Measurements from ENCODE around the gene PRKAR1B. TPM values are rescaled to one million over a fixed set of nuclear protein-coding genes. Genes with fewer than 3 reads are reported as not detected.

Gene PRKAR1B
- total RNA-seq, 4 donors from 2014 or later = 1.2 to 12.5 (median 3.6) TPM

GRCh38 chr7:506391-506831 is 220.7 kb downstream of the PRKAR1B start:
- Histone ChIP-seq H3K36me3 (peaks cover 0 to 19% of the 10 kb centered on the region in 2 donors), H3K27ac (peak overlapping the region in 1 of 4 donors; percentile 9), H3K27me3 (no peaks in the 10 kb centered on the region), H3K4me1 (peaks cover 8 to 21% of the 10 kb centered on the region in 2 donors), H3K9me3 (no peaks in the 10 kb centered on the region), H3K4me3 (no peak overlapping the region)
- no peak for ATAC-seq
- peak in 1 of 2 donors; percentile 10 for DNase-seq
- no peak for TF ChIP-seq POLR2A (IDR thresholded peaks at IDR 0.05)
- no peak for TF ChIP-seq CTCF (IDR thresholded peaks at IDR 0.05 in 4 of 5, conservative IDR thresholded peaks at IDR 0.05 in 1 of 5)
- intact Hi-C loops (cut with DNase I; ENCODE audit: low total_unique reads) (no loop called here), in situ Hi-C loops (cut with MboI; ENCODE audit: low sequenced_read_pairs in 4 of 4) (no loop called here)

- peaks cover 0 to 30% of the 10 kb centered on the region in 2 donors for H3K36me3 ChIP-seq
- peak overlapping the region in 2 of 4 donors; percentile 54 to 56 for H3K27ac ChIP-seq
- ATAC-seq (no peak), DNase-seq (peak in 1 of 2 donors; percentile 6)
- H3K27me3 ChIP-seq = no peaks in the 10 kb centered on the region
- no peaks in the 10 kb centered on the region for H3K9me3 ChIP-seq
- no peak overlapping the region for H3K4me3 ChIP-seq
- peaks cover 8 to 21% of the 10 kb centered on the region in 2 donors for H3K4me1 ChIP-seq
- TF ChIP-seq CTCF (IDR thresholded peaks at IDR 0.05 in 4 of 5, conservative IDR thresholded peaks at IDR 0.05 in 1 of 5) (no peak), POLR2A (IDR thresholded peaks at IDR 0.05) (no peak)
- intact Hi-C loops (cut with DNase I; ENCODE audit: low total_unique reads) (no loop called here), in situ Hi-C loops (cut with MboI; ENCODE audit: low sequenced_read_pairs in 4 of 4) (no loop called here)
Observed at GRCh38 chr7:505171-505570, 221.9 kb downstream of the PRKAR1B start.

DNA sequence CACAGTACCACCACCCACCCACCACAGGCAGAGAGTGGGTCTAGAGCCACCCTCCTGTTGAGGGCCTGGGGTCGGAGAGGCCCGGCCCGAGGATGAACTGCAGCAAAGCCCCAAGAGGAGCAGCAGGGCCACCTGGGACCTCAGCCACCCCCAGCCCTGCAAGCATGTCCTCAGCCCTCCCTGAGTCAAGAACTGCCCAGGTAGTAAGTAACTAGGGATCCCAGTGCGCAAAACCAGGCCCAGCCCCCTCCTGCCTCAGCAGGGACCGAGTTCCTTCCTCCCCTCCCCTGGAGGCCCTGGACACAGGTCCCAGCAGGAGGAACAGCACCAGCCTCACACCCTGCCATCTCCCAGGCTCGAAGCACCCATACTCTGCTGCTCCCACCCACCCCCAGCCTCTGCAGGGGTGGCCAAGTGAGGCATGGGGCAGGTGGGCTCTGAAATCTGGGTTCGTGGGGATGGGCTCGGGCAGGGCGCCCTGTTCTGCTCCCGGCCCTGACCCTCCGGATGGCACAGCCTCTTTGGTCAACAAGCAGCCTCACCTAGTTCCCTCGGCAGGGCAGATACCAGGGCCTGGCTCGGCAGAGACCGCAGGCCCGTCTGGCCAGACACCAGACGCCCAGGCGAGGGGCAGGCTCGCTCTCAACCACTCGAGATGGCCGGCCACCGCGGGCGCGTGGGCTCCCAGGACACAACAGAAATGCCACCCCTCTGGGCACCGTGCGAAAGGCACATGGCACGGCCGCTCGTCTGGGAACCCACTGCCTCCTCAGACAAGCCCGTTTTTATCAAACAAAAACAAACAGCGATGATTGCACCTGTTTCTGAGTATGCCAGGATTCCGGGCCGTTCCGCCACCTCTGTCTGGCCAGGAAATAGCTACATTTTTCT is 222.6 kb downstream of the PRKAR1B start:
- no peak overlapping the region for H3K4me3 ChIP-seq
- ATAC-seq = no peak
- in situ Hi-C loops (cut with MboI; ENCODE audit: low sequenced_read_pairs in 4 of 4) = no loop called here
- H3K27ac ChIP-seq = peak overlapping the region in 3 of 4 donors; percentile 18 to 56 (median 54)
- H3K9me3 ChIP-seq = no peaks in the 10 kb centered on the region
- TF ChIP-seq POLR2A (IDR thresholded peaks at IDR 0.05) (no peak), CTCF (IDR thresholded peaks at IDR 0.05 in 4 of 5, conservative IDR thresholded peaks at IDR 0.05 in 1 of 5) (no peak)
- H3K36me3 ChIP-seq = peaks cover 0 to 30% of the 10 kb centered on the region in 2 donors
- peaks cover 8 to 21% of the 10 kb centered on the region in 2 donors for H3K4me1 ChIP-seq
- DNase-seq = peak in 1 of 2 donors; percentile 11
- intact Hi-C loops (cut with DNase I; ENCODE audit: low total_unique reads) = no loop called here
- no peaks in the 10 kb centered on the region for H3K27me3 ChIP-seq

GRCh38 chr7:503575-504111 is 223.4 kb downstream of the PRKAR1B start:
- peak in 1 of 2 donors; percentile 37 for ATAC-seq
- Histone ChIP-seq H3K36me3 (peaks cover 0 to 30% of the 10 kb centered on the region in 2 donors), H3K27me3 (no peaks in the 10 kb centered on the region), H3K9me3 (no peaks in the 10 kb centered on the region), H3K4me1 (peaks cover 8 to 21% of the 10 kb centered on the region in 2 donors), H3K27ac (peak overlapping the region in 3 of 4 donors; percentile 18 to 56 (median 54)), H3K4me3 (no peak overlapping the region)
- intact Hi-C loops (cut with DNase I; ENCODE audit: low total_unique reads) (no loop called here), in situ Hi-C loops (cut with MboI; ENCODE audit: low sequenced_read_pairs in 4 of 4) (no loop called here)
- no peak for DNase-seq
- TF ChIP-seq CTCF (IDR thresholded peaks at IDR 0.05 in 4 of 5, conservative IDR thresholded peaks at IDR 0.05 in 1 of 5) = no peak
- no peak for TF ChIP-seq POLR2A (IDR thresholded peaks at IDR 0.05)

Data from gastrocnemius medialis (tissue), 4 donors.